Psoas muscle (tissue), 8 donors: ENCODE data around the gene GNB1L. TPM values are rescaled to one million over a fixed set of nuclear protein-coding genes. Genes with fewer than 3 reads are reported as not detected.

Experiments used
- ATAC-seq, 4 donors: fragments of 200-7000 bp; cut with Tn5 transposase; one replicate each; pipeline ENCODE4 v1.9.1; 2020; ENCODE audit warnings: moderate library complexity in 3 of 4, mild to moderate bottlenecking in 2 of 4
- DNase-seq, 2 donors: peaks; one replicate each; pipeline ENCODE4 v3.0.0-alpha.2; 2020
- H3K27ac ChIP-seq: fragments of 200-600 bp; one replicate; pipeline ENCODE4 v1.8.0; 2022
- H3K27me3 ChIP-seq, 3 donors: fragments of 200-600 bp in 1 of 3; one replicate each; pipeline versions ENCODE4 v1.6.1 to v1.8.0; 2013 to 2022; ENCODE audit warnings: low read length in 2 of 3, mild to moderate bottlenecking in 2 of 3, moderate library complexity in 1 of 3; ENCODE audit not compliant: insufficient read depth in 3 of 3
- H3K36me3 ChIP-seq, 2 donors: fragments of 200-600 bp in 1 of 2; one replicate each; pipeline versions ENCODE4 v1.6.1 to v1.8.0; 2013 to 2022; ENCODE audit warnings: low read depth in 1 of 2, mild to moderate bottlenecking in 1 of 2, moderate library complexity in 1 of 2; ENCODE audit not compliant: insufficient read depth in 1 of 2
- H3K4me1 ChIP-seq: fragments of 200-600 bp; one replicate; pipeline ENCODE4 v1.8.0; 2022
- H3K4me3 ChIP-seq: fragments of 200-600 bp; one replicate; pipeline ENCODE4 v1.8.0; 2022; ENCODE audit warnings: mild to moderate bottlenecking
- H3K9me3 ChIP-seq: fragments of 200-600 bp; one replicate; pipeline ENCODE4 v1.8.0; 2022
- WGBS, 3 donors: extraction: QIAGEN DNeasy Blood & Tissue Kit; methylation state at CpG; one replicate each; pipeline versions ENCODE4 v1.1.6 to v1.1.7; 2013; 5-methylcytosine and 5-hydroxymethylcytosine counted together
- intact Hi-C, 2 donors: fragments of 100-400 bp; cut with DNase I; formaldehyde crosslinking; loops; one replicate each; pipeline versions ENCODE4 v1.11.0 to v1.14.2; 2022
- polyA plus RNA-seq, 3 donors: library from polyadenylated mRNA; stranded (reverse); fragments of 200-250 nt; gene quantifications; one replicate each; pipeline ENCODE4 v1.2.3, GENCODE V29; 2013
- total RNA-seq, 4 donors: library from RNA; stranded (reverse); fragmentation: NEBNext Ultra II Directional in 2 of 4; extraction: Animal tissue kit (Norgen Biotek cat#: 25700) in 2 of 4; gene quantifications; one replicate each; pipeline versions ENCODE4 v1.2.1 to v1.2.4, GENCODE V29; 2021 to 2023
- TF ChIP-seq, protein P1 (sequence below): fragments of 200-600 bp; IDR thresholded peaks from one replicate; pipeline ENCODE4 v1.8.0; 2022; ENCODE audit warnings: antibody characterized with exemption
- donor health status: healthy with polysubstance abuse.
- donor health status: DM: no; HTN: no; CAD: no; lungs with moderate emphysema.
- donor health status: Bipolar disorder and iron deficiency.
- donor health status: healthy.
- donor health status: DM: yes; HTN: yes; CAD: no.
- donor health status: DM: no; HTN: no; CAD: no.
- donor health status: DM: no; HTN: no; CAD: no.
- donor health status: DM: yes; HTN: yes; CAD: no.

Gene GNB1L
- total and polyA plus RNA-seq, 7 donors: 1.5 to 7.6 (median 3.3) TPM

- no peak for ATAC-seq
- intact Hi-C loops: no loop called here
Observed at GRCh38 chr22:19784384-19785175, 70.1 kb downstream of the GNB1L start.

DNA sequence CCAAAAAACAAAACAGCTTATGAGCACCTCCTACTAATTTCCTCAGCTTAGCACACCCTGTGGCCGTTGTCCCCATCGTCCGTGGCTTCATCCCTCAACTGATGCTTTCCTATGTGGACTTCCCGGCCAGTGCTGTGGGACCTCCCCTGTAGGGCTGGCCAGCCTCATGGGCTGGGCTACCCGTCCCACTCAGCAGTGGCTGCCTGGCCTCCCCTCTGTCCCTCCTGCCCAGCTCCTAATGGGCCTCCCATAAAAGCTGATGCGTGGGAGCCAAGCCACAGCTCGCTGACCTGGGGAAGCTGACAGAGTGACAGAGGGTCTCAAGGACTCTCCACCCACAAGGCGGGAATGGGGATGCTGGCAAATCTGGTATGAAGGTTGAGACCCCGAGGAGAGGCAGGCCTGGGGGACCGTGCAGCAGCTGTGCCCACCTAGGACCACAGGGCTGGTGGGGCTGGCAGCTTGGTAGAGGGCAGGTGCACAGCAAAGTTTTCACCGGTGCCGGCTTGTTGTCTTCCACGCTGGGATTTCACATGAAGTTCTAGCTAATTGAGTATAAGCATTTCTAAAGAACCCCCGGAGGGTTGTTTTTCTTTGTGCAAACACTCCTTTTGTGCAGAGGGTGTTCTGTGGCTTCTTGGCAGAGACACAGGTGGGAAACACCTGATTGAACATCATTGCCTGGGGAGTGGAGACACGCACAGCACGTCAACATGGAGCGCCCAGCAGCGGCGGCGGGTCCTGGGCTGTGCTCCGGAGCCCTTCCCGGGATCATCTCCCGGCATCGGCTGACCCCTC, 70.9 kb downstream of the GNB1L start:
- Histone ChIP-seq H3K27ac (no peak overlapping the region), H3K36me3 (no peaks in the 10 kb centered on the region), H3K9me3 (no peaks in the 10 kb centered on the region), H3K4me3 (no peak overlapping the region), H3K4me1 (peaks cover 7% of the 10 kb centered on the region), H3K27me3 (no peaks in the 10 kb centered on the region)
- intact Hi-C loops: no loop called here
- WGBS, 3 donors: 79 to 84% (median 81%) methylated on average over 24 of the region's 24 CpGs
- ATAC-seq (no peak), DNase-seq (peak in 1 of 2 donors; percentile 17)
- TF ChIP-seq, protein P1, sequence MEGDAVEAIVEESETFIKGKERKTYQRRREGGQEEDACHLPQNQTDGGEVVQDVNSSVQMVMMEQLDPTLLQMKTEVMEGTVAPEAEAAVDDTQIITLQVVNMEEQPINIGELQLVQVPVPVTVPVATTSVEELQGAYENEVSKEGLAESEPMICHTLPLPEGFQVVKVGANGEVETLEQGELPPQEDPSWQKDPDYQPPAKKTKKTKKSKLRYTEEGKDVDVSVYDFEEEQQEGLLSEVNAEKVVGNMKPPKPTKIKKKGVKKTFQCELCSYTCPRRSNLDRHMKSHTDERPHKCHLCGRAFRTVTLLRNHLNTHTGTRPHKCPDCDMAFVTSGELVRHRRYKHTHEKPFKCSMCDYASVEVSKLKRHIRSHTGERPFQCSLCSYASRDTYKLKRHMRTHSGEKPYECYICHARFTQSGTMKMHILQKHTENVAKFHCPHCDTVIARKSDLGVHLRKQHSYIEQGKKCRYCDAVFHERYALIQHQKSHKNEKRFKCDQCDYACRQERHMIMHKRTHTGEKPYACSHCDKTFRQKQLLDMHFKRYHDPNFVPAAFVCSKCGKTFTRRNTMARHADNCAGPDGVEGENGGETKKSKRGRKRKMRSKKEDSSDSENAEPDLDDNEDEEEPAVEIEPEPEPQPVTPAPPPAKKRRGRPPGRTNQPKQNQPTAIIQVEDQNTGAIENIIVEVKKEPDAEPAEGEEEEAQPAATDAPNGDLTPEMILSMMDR: no peak

More at GRCh38 chr22:19784384-19785175, 70.1 kb downstream of the GNB1L start:
- peaks cover 4% of the 10 kb centered on the region for H3K4me1 ChIP-seq
- H3K36me3 ChIP-seq: no peaks in the 10 kb centered on the region
- 88 to 94% (median 92%) methylated on average over 33 of the region's 33 CpGs for WGBS, 3 donors
- no peaks in the 10 kb centered on the region for H3K27me3 ChIP-seq
- TF ChIP-seq, protein P1: no peak
- no peak overlapping the region for H3K27ac ChIP-seq
- no peak overlapping the region for H3K4me3 ChIP-seq
- DNase-seq: peak in 1 of 2 donors; percentile 48
- no peaks in the 10 kb centered on the region for H3K9me3 ChIP-seq

GRCh38 chr22:19782533-19782932, 72.1 kb downstream of the GNB1L start:
- TF ChIP-seq, protein P1: no peak
- H3K4me3 ChIP-seq: no peak overlapping the region
- intact Hi-C loops: no loop called here
- peaks cover 7% of the 10 kb centered on the region for H3K4me1 ChIP-seq
- no peaks in the 10 kb centered on the region for H3K27me3 ChIP-seq
- no peak overlapping the region for H3K27ac ChIP-seq
- no peak for ATAC-seq
- no peaks in the 10 kb centered on the region for H3K9me3 ChIP-seq
- no peaks in the 10 kb centered on the region for H3K36me3 ChIP-seq
- no peak for DNase-seq
- WGBS, 3 donors: 90 to 100% (median 95%) methylated on average over 1 of the region's 1 CpG

DNA sequence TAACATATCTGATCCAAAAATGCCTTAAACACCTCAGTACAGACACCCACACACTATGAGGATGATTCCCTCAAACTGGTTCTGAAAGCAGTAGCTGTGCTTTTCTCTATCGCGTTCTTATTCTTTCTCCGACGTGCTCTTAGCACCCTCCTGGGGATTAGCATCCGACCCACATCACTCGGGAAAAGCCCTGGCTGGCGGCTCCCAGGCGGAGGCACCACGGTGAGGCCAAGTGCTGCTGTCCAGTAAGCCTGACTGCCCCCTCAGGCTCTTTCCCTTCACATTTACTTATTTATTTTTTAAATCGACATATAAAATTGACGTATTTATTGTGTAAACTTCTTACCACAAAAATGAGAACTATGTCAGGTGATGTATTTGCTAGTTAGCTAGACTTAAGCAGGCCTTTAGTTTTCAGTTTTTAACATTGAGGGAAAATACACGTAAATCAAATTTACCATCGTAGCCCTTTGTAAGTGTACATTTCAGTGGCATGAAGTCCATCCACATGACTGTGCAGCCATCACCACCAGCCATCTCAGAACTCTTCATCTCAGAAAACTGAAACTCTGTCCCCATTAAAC, 74.9 kb downstream of the GNB1L start:
- peak overlapping the region; percentile 75 for H3K27ac ChIP-seq
- TF ChIP-seq, protein P1: no peak
- ATAC-seq (peak; percentile 32 to 81 (median 72)), DNase-seq (peak in 1 of 2 donors; percentile 57)
- H3K36me3 ChIP-seq: no peaks in the 10 kb centered on the region
- H3K9me3 ChIP-seq: no peaks in the 10 kb centered on the region
- intact Hi-C loops: loop anchor here in 1 of 2 donors (2.0 kb wide), 1 partner anchor 17 kb away; no protein-coding TSS in a partner anchor
- no peaks in the 10 kb centered on the region for H3K27me3 ChIP-seq
- no peak overlapping the region for H3K4me3 ChIP-seq
- WGBS, 3 donors: 38 to 45% (median 43%) methylated on average over 13 of the region's 13 CpGs
- H3K4me1 ChIP-seq: peaks cover 7% of the 10 kb centered on the region
